ENCODE data around the gene IER3.
"Not testable (repeated sequence)": the region's sequence is repeated elsewhere in the genome, so short reads cannot be mapped to it uniquely, and the experiment has no call there.

The IER3 gene

GRCh38 chr6:30719791-30720737 lies 24.3 kb downstream of the IER3 start, which contains the start of gene TUBB:
Gene TUBB (plus strand): TSS chr6:30720352. CDS start chr6:30720507, 155 bp downstream.
- TF ChIP-seq GATA1 (IDR thresholded peaks at IDR 0.05; ENCODE audit: low read depth, low read length) (no peak), POLR2A (IDR thresholded peaks at IDR 0.05; ENCODE audit: low read length) (peak; percentile 97)
- DNase-seq, result peak; percentile 96 to 97

- DNase-seq, result peak in 1 of 2 experiments; percentile 65
- TF ChIP-seq POLR2A (IDR thresholded peaks at IDR 0.05; ENCODE audit: low read length) (no peak), GATA1 (IDR thresholded peaks at IDR 0.05; ENCODE audit: low read depth, low read length) (no peak)
Measured at GRCh38 chr6:30719356-30719755, 25.0 kb downstream of the IER3 start.

GRCh38 chr6:30717845-30718720 lies 26.3 kb downstream of the IER3 start:
- TF ChIP-seq POLR2A (IDR thresholded peaks at IDR 0.05; ENCODE audit: low read length), result peak; percentile 9
- DNase-seq, result not testable (repeated sequence)

- peak; percentile 100 for DNase-seq
- no peak for TF ChIP-seq GATA1 (IDR thresholded peaks at IDR 0.05; ENCODE audit: low read depth, low read length)
- peak; percentile 91 for TF ChIP-seq POLR2A (IDR thresholded peaks at IDR 0.05; ENCODE audit: low read length)
Measured at GRCh38 chr6:30717129-30717844, 27.1 kb downstream of the IER3 start, which contains the start of gene MDC1. Gene MDC1 (minus strand): TSS chr6:30717281. CDS start chr6:30715175, 2,106 bp downstream.

- TF ChIP-seq GATA1 (IDR thresholded peaks at IDR 0.05; ENCODE audit: low read depth, low read length) (no peak), POLR2A (IDR thresholded peaks at IDR 0.05; ENCODE audit: low read length) (no peak)
- no peak for DNase-seq
Measured at GRCh38 chr6:30716879-30717128, 27.5 kb downstream of the IER3 start.

GRCh38 chr6:30714263-30714662 lies 30.1 kb downstream of the IER3 start:
- no peak for DNase-seq
- no peak for TF ChIP-seq POLR2A (IDR thresholded peaks at IDR 0.05; ENCODE audit: low read length)
- no peak for TF ChIP-seq GATA1 (IDR thresholded peaks at IDR 0.05; ENCODE audit: low read depth, low read length)

- peak; percentile 75 to 79 for DNase-seq
Measured at GRCh38 chr6:30712441-30712945, 31.9 kb downstream of the IER3 start.

GRCh38 chr6:30711758-30712380 lies 32.5 kb downstream of the IER3 start:
- no peak for DNase-seq
- TF ChIP-seq GATA1 (IDR thresholded peaks at IDR 0.05; ENCODE audit: low read depth, low read length) (no peak), POLR2A (IDR thresholded peaks at IDR 0.05; ENCODE audit: low read length) (no peak)

More at GRCh38 chr6:30712441-30712945, 31.9 kb downstream of the IER3 start:
- no peak for TF ChIP-seq GATA1 (IDR thresholded peaks at IDR 0.05; ENCODE audit: low read depth, low read length)
- TF ChIP-seq POLR2A (IDR thresholded peaks at IDR 0.05; ENCODE audit: low read length), result peak; percentile 36

- TF ChIP-seq POLR2A (IDR thresholded peaks at IDR 0.05; ENCODE audit: low read length), result no peak
- no peak for TF ChIP-seq GATA1 (IDR thresholded peaks at IDR 0.05; ENCODE audit: low read depth, low read length)
- no peak for DNase-seq
Measured at GRCh38 chr6:30709101-30709868, 35.1 kb downstream of the IER3 start.

GRCh38 chr6:30707281-30707850 lies 37.0 kb downstream of the IER3 start:
- no peak for TF ChIP-seq POLR2A (IDR thresholded peaks at IDR 0.05; ENCODE audit: low read length)
- TF ChIP-seq GATA1 (IDR thresholded peaks at IDR 0.05; ENCODE audit: low read depth, low read length), result no peak

GRCh38 chr6:30705620-30706019 lies 38.7 kb downstream of the IER3 start:
- no peak for DNase-seq
- no peak for TF ChIP-seq POLR2A (IDR thresholded peaks at IDR 0.05; ENCODE audit: low read length)
- no peak for TF ChIP-seq GATA1 (IDR thresholded peaks at IDR 0.05; ENCODE audit: low read depth, low read length)

More at GRCh38 chr6:30707281-30707850, 37.0 kb downstream of the IER3 start:
- no peak for DNase-seq

GRCh38 chr6:30703821-30704220 lies 40.5 kb downstream of the IER3 start:
- no peak for TF ChIP-seq POLR2A (IDR thresholded peaks at IDR 0.05; ENCODE audit: low read length)
- no peak for TF ChIP-seq GATA1 (IDR thresholded peaks at IDR 0.05; ENCODE audit: low read depth, low read length)
- no peak for DNase-seq

Measured in erythroblast (primary cell).